ENCODE data around the gene PCAT6. TPM values are rescaled to one million over a fixed set of nuclear protein-coding genes. Genes with fewer than 3 reads are reported as not detected.

PCAT6 gene
- total RNA-seq, 1 donor: 0.72 TPM

- no peak for DNase-seq (ENCODE audit: insufficient read length, low spot score, missing footprints)
- Histone ChIP-seq H3K4me2 (ENCODE audit: insufficient read depth, low read length) (no peak overlapping the region), H3K4me1 (ENCODE audit: insufficient read depth, low read length) (no peaks in the 10 kb centered on the region), H3K79me2 (ENCODE audit: insufficient read depth, low read length) (peaks cover 89% of the 10 kb centered on the region), H3K27ac (ENCODE audit: low read depth, low read length) (no peak overlapping the region), H2AFZ (ENCODE audit: low read length) (no peak overlapping the region), H3K36me3 (ENCODE audit: insufficient read depth, low read length) (peaks cover 7% of the 10 kb centered on the region), H3K4me3 (ENCODE audit: insufficient read depth, low read length) (no peak overlapping the region), H3K9me3 (ENCODE audit: low read depth, low read length) (no peaks in the 10 kb centered on the region), H3K27me3 (ENCODE audit: insufficient read depth, low read length) (no peaks in the 10 kb centered on the region), H4K20me1 (ENCODE audit: insufficient read depth, low read length) (peaks cover 64% of the 10 kb centered on the region)
- no peak for TF ChIP-seq CTCF (IDR thresholded peaks at IDR 0.05; ENCODE audit: extremely low read depth, low read depth, low read length)
Observed at GRCh38 chr1:202781180-202781579, 29.6 kb upstream of the PCAT6 start.

- no peak overlapping the region for H2AFZ ChIP-seq (ENCODE audit: low read length)
- no peaks in the 10 kb centered on the region for H3K36me3 ChIP-seq (ENCODE audit: insufficient read depth, low read length)
- no peak for DNase-seq (ENCODE audit: insufficient read length, low spot score, missing footprints)
- no peaks in the 10 kb centered on the region for H3K27me3 ChIP-seq (ENCODE audit: insufficient read depth, low read length)
- peaks cover 94% of the 10 kb centered on the region for H3K79me2 ChIP-seq (ENCODE audit: insufficient read depth, low read length)
- H4K20me1 ChIP-seq (ENCODE audit: insufficient read depth, low read length): peaks cover 78% of the 10 kb centered on the region
- TF ChIP-seq CTCF (IDR thresholded peaks at IDR 0.05; ENCODE audit: extremely low read depth, low read depth, low read length): no peak
- H3K4me3 ChIP-seq (ENCODE audit: insufficient read depth, low read length): no peak overlapping the region
- no peaks in the 10 kb centered on the region for H3K4me1 ChIP-seq (ENCODE audit: insufficient read depth, low read length)
- no peak overlapping the region for H3K4me2 ChIP-seq (ENCODE audit: insufficient read depth, low read length)
- H3K9me3 ChIP-seq (ENCODE audit: low read depth, low read length): no peaks in the 10 kb centered on the region
- H3K27ac ChIP-seq (ENCODE audit: low read depth, low read length): no peak overlapping the region
Observed at GRCh38 chr1:202786804-202787203, 23.9 kb upstream of the PCAT6 start.

- Histone ChIP-seq H2AFZ (ENCODE audit: low read length) (no peak overlapping the region), H3K27ac (ENCODE audit: low read depth, low read length) (no peak overlapping the region), H4K20me1 (ENCODE audit: insufficient read depth, low read length) (peaks cover 80% of the 10 kb centered on the region), H3K4me1 (ENCODE audit: insufficient read depth, low read length) (no peaks in the 10 kb centered on the region), H3K27me3 (ENCODE audit: insufficient read depth, low read length) (no peaks in the 10 kb centered on the region), H3K9me3 (ENCODE audit: low read depth, low read length) (no peaks in the 10 kb centered on the region), H3K79me2 (ENCODE audit: insufficient read depth, low read length) (peaks cover 95% of the 10 kb centered on the region), H3K4me3 (ENCODE audit: insufficient read depth, low read length) (no peak overlapping the region), H3K4me2 (ENCODE audit: insufficient read depth, low read length) (no peak overlapping the region), H3K36me3 (ENCODE audit: insufficient read depth, low read length) (no peaks in the 10 kb centered on the region)
- no peak for DNase-seq (ENCODE audit: insufficient read length, low spot score, missing footprints)
- TF ChIP-seq CTCF (IDR thresholded peaks at IDR 0.05; ENCODE audit: extremely low read depth, low read depth, low read length): no peak
Observed at GRCh38 chr1:202788800-202789199, 22.0 kb upstream of the PCAT6 start.

GRCh38 chr1:202791077-202791747, 19.5 kb upstream of the PCAT6 start:
- TF ChIP-seq CTCF (IDR thresholded peaks at IDR 0.05; ENCODE audit: extremely low read depth, low read depth, low read length): no peak
- no peaks in the 10 kb centered on the region for H3K9me3 ChIP-seq (ENCODE audit: low read depth, low read length)
- DNase-seq (ENCODE audit: insufficient read length, low spot score, missing footprints): no peak
- H4K20me1 ChIP-seq (ENCODE audit: insufficient read depth, low read length): peaks cover 79% of the 10 kb centered on the region
- H3K27me3 ChIP-seq (ENCODE audit: insufficient read depth, low read length): no peaks in the 10 kb centered on the region
- H3K4me2 ChIP-seq (ENCODE audit: insufficient read depth, low read length): no peak overlapping the region
- no peak overlapping the region for H3K4me3 ChIP-seq (ENCODE audit: insufficient read depth, low read length)
- H3K36me3 ChIP-seq (ENCODE audit: insufficient read depth, low read length): no peaks in the 10 kb centered on the region
- H3K79me2 ChIP-seq (ENCODE audit: insufficient read depth, low read length): peaks cover 95% of the 10 kb centered on the region
- H2AFZ ChIP-seq (ENCODE audit: low read length): no peak overlapping the region
- no peaks in the 10 kb centered on the region for H3K4me1 ChIP-seq (ENCODE audit: insufficient read depth, low read length)
- H3K27ac ChIP-seq (ENCODE audit: low read depth, low read length): no peak overlapping the region

Measured in osteoblast (primary cell).